Activated T-cell treated with anti-CD3 and anti-CD28 coated beads, Interleukin-2, amount 50 U/mL, for 4 hours (primary cell): ENCODE measurements around the gene SLC6A2. TPM values are rescaled to one million over a fixed set of nuclear protein-coding genes. Genes with fewer than 3 reads are reported as not detected.
"Not testable (repeated sequence)": the region's sequence is repeated elsewhere in the genome, so short reads cannot be mapped to it uniquely, and the experiment has no call there.

ENCODE experiments used
- ATAC-seq, 2 donors: fragments of 200-7000 bp; cut with Tn5 transposase; one replicate each; pipeline ENCODE4 v1.10.0; 2021
- DNase-seq: peaks from one replicate; pipeline ENCODE4 v3.0.0-alpha.2; 2020
- H3K27me3 Mint-ChIP-seq: one replicate; pipeline ENCODE4 v1.8.0; 2021; ENCODE audit warnings: low read depth, mixed read lengths
- H3K36me3 Mint-ChIP-seq: one replicate; pipeline ENCODE4 v1.8.0; 2022; ENCODE audit warnings: mixed read lengths; ENCODE audit not compliant: insufficient read depth
- H3K4me1 Mint-ChIP-seq: one replicate; pipeline ENCODE4 v1.8.0; 2021; ENCODE audit warnings: low read depth, mixed read lengths
- H3K4me3 Mint-ChIP-seq: one replicate; pipeline ENCODE4 v1.8.0; 2021; ENCODE audit warnings: mild to moderate bottlenecking, moderate library complexity, mixed read lengths
- H3K9me3 Mint-ChIP-seq: one replicate; pipeline ENCODE4 v1.8.0; 2021; ENCODE audit warnings: mixed read lengths
- total RNA-seq, 3 donors: library from RNA; stranded (reverse); gene quantifications; one replicate each; pipeline ENCODE4 v1.2.1, GENCODE V29; 2021

Gene SLC6A2
- not detected for total RNA-seq

- no peak for ATAC-seq
- H3K4me1 Mint-ChIP-seq, result no peaks in the 10 kb centered on the region
These were observed at the start of gene SLC6A2 for GRCh38 chr16:55655897-55656681. TSS of gene SLC6A2 (plus strand) at chr16:55655988. CDS start at chr16:55656695, 707 bp downstream.

GRCh38 chr16:55613613-55614335 lies 42.0 kb upstream of the SLC6A2 start:
- peaks cover 5% of the 10 kb centered on the region for H3K9me3 Mint-ChIP-seq
- DNase-seq, result no peak

More at GRCh38 chr16:55655897-55656681, at the start of gene SLC6A2:
- Mint-ChIP-seq H3K27me3 (peaks cover 7% of the 10 kb centered on the region), H3K36me3 (no peaks in the 10 kb centered on the region), H3K4me3 (no peak within 1 kb of the TSS), H3K9me3 (no peaks in the 10 kb centered on the region)
- DNase-seq, result no peak

GRCh38 chr16:55615071-55615470 lies 40.7 kb upstream of the SLC6A2 start:
- H3K4me1 Mint-ChIP-seq, result no peaks in the 10 kb centered on the region
- ATAC-seq, result no peak
- H3K36me3 Mint-ChIP-seq, result no peaks in the 10 kb centered on the region
- no peak for DNase-seq
- H3K27me3 Mint-ChIP-seq, result peaks cover 10% of the 10 kb centered on the region
- peaks cover 5% of the 10 kb centered on the region for H3K9me3 Mint-ChIP-seq
- no peak overlapping the region for H3K4me3 Mint-ChIP-seq

More at GRCh38 chr16:55613613-55614335, 42.0 kb upstream of the SLC6A2 start:
- Mint-ChIP-seq H3K36me3 (no peaks in the 10 kb centered on the region), H3K4me3 (no peak overlapping the region), H3K27me3 (peaks cover 10% of the 10 kb centered on the region), H3K4me1 (no peaks in the 10 kb centered on the region)
- ATAC-seq, result no peak

GRCh38 chr16:55615670-55616069 lies 40.1 kb upstream of the SLC6A2 start:
- not testable (repeated sequence) for H3K27me3 Mint-ChIP-seq, DNase-seq, H3K36me3 Mint-ChIP-seq, ATAC-seq, H3K9me3 Mint-ChIP-seq, H3K4me3 Mint-ChIP-seq, H3K4me1 Mint-ChIP-seq

GRCh38 chr16:55621771-55622170 lies 34.0 kb upstream of the SLC6A2 start:
- H3K4me1 Mint-ChIP-seq, result no peaks in the 10 kb centered on the region
- ATAC-seq, result no peak
- DNase-seq, result no peak
- H3K4me3 Mint-ChIP-seq, result no peak overlapping the region
- H3K9me3 Mint-ChIP-seq, result peaks cover 5% of the 10 kb centered on the region
- no peaks in the 10 kb centered on the region for H3K36me3 Mint-ChIP-seq
- H3K27me3 Mint-ChIP-seq, result peaks cover 2% of the 10 kb centered on the region

GRCh38 chr16:55622272-55622671 lies 33.5 kb upstream of the SLC6A2 start:
- Mint-ChIP-seq H3K4me1 (no peaks in the 10 kb centered on the region), H3K9me3 (peaks cover 4% of the 10 kb centered on the region), H3K4me3 (no peak overlapping the region), H3K36me3 (no peaks in the 10 kb centered on the region), H3K27me3 (peaks cover 1% of the 10 kb centered on the region)
- DNase-seq (no peak), ATAC-seq (no peak)

- DNase-seq (no peak), ATAC-seq (no peak)
- H3K36me3 Mint-ChIP-seq, result no peaks in the 10 kb centered on the region
- H3K4me3 Mint-ChIP-seq, result no peak overlapping the region
- no peaks in the 10 kb centered on the region for H3K4me1 Mint-ChIP-seq
- H3K9me3 Mint-ChIP-seq, result peaks cover 4% of the 10 kb centered on the region
- no peaks in the 10 kb centered on the region for H3K27me3 Mint-ChIP-seq
These were observed 32.7 kb upstream of the SLC6A2 start for GRCh38 chr16:55622930-55623561.

- Mint-ChIP-seq H3K4me1 (no peaks in the 10 kb centered on the region), H3K9me3 (peaks cover 4% of the 10 kb centered on the region), H3K36me3 (no peaks in the 10 kb centered on the region), H3K4me3 (no peak overlapping the region), H3K27me3 (no peaks in the 10 kb centered on the region)
- ATAC-seq (no peak), DNase-seq (no peak)
These were observed 32.1 kb upstream of the SLC6A2 start for GRCh38 chr16:55623640-55624039.

GRCh38 chr16:55624696-55625095 lies 31.1 kb upstream of the SLC6A2 start:
- no peaks in the 10 kb centered on the region for H3K4me1 Mint-ChIP-seq
- no peaks in the 10 kb centered on the region for H3K27me3 Mint-ChIP-seq
- H3K4me3 Mint-ChIP-seq, result no peak overlapping the region
- H3K9me3 Mint-ChIP-seq, result peaks cover 4% of the 10 kb centered on the region
- ATAC-seq (no peak), DNase-seq (no peak)
- no peaks in the 10 kb centered on the region for H3K36me3 Mint-ChIP-seq

GRCh38 chr16:55625843-55626242 lies 29.9 kb upstream of the SLC6A2 start:
- Mint-ChIP-seq H3K36me3 (no peaks in the 10 kb centered on the region), H3K9me3 (peaks cover 4% of the 10 kb centered on the region), H3K27me3 (no peaks in the 10 kb centered on the region), H3K4me3 (no peak overlapping the region), H3K4me1 (no peaks in the 10 kb centered on the region)
- no peak for DNase-seq
- no peak for ATAC-seq

- Mint-ChIP-seq H3K27me3 (peaks cover 2% of the 10 kb centered on the region), H3K36me3 (no peaks in the 10 kb centered on the region), H3K9me3 (peaks cover 4% of the 10 kb centered on the region), H3K4me1 (no peaks in the 10 kb centered on the region), H3K4me3 (no peak overlapping the region)
- no peak for DNase-seq
- ATAC-seq, result no peak
These were observed 27.4 kb upstream of the SLC6A2 start for GRCh38 chr16:55628306-55628968.

GRCh38 chr16:55630774-55631173 lies 25.0 kb upstream of the SLC6A2 start:
- H3K4me3 Mint-ChIP-seq, result no peak overlapping the region
- no peaks in the 10 kb centered on the region for H3K9me3 Mint-ChIP-seq
- H3K4me1 Mint-ChIP-seq, result no peaks in the 10 kb centered on the region
- no peak for DNase-seq
- H3K27me3 Mint-ChIP-seq, result peaks cover 5% of the 10 kb centered on the region
- no peaks in the 10 kb centered on the region for H3K36me3 Mint-ChIP-seq
- no peak for ATAC-seq

GRCh38 chr16:55632259-55632658 lies 23.5 kb upstream of the SLC6A2 start:
- no peak for DNase-seq
- no peaks in the 10 kb centered on the region for H3K36me3 Mint-ChIP-seq
- no peaks in the 10 kb centered on the region for H3K4me1 Mint-ChIP-seq
- H3K9me3 Mint-ChIP-seq, result no peaks in the 10 kb centered on the region
- H3K4me3 Mint-ChIP-seq, result no peak overlapping the region
- no peak for ATAC-seq
- H3K27me3 Mint-ChIP-seq, result peaks cover 9% of the 10 kb centered on the region

GRCh38 chr16:55634193-55634592 lies 21.6 kb upstream of the SLC6A2 start:
- Mint-ChIP-seq H3K36me3 (no peaks in the 10 kb centered on the region), H3K27me3 (peaks cover 14% of the 10 kb centered on the region), H3K9me3 (no peaks in the 10 kb centered on the region), H3K4me3 (no peak overlapping the region), H3K4me1 (no peaks in the 10 kb centered on the region)
- ATAC-seq (no peak), DNase-seq (no peak)
